ENCODE data around the gene ZDHHC22.

DNA sequence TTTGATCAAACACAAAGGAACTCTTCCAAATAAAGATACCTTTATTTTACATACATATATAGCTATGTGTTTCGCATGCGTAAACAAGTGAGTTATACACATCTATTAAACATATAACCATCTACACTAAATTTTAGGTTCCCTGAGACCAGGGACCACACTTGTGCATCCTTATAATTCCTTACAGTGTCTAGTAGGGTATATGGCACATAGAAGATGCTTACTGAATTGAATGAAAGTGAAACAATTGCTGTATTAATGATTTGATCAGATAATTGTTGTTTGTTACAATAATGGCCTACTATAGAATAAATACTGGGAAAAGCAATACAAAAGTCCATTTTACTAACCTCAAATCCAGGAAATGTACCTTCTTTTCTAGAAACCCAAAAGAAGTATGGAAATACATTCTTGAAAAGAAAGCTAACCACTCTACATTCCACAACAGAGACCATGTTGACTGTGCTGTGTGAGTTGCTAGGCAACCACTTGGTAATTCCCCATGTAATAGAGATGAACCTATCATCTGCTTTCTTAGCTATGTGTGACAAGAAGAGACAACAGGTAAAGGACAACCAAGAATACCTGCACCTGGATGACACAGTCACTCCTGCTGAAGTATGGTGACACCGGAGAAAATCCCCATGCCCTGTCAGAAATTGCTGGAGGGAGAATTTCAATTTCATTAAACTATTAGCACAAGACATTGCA is 55.4 kb downstream of the ZDHHC22 start:
- TF ChIP-seq, protein P1, sequence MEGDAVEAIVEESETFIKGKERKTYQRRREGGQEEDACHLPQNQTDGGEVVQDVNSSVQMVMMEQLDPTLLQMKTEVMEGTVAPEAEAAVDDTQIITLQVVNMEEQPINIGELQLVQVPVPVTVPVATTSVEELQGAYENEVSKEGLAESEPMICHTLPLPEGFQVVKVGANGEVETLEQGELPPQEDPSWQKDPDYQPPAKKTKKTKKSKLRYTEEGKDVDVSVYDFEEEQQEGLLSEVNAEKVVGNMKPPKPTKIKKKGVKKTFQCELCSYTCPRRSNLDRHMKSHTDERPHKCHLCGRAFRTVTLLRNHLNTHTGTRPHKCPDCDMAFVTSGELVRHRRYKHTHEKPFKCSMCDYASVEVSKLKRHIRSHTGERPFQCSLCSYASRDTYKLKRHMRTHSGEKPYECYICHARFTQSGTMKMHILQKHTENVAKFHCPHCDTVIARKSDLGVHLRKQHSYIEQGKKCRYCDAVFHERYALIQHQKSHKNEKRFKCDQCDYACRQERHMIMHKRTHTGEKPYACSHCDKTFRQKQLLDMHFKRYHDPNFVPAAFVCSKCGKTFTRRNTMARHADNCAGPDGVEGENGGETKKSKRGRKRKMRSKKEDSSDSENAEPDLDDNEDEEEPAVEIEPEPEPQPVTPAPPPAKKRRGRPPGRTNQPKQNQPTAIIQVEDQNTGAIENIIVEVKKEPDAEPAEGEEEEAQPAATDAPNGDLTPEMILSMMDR (IDR thresholded peaks at IDR 0.05; ENCODE audit: insufficient read depth, low read length) = no peak
- no peak for TF ChIP-seq SPI1 (IDR thresholded peaks at IDR 0.05; ENCODE audit: borderline replicate concordance, low read depth)
